Stimulated activated CD4-positive, alpha-beta T cell treated with anti-CD3 and anti-CD28 coated beads, TNF-alpha, amount 100 ng/mL, for 48 hours (primary cell): ENCODE results near the gene PTGES.

ENCODE experiments used
- DNase-seq, 3 donors: peaks; one replicate each; pipeline ENCODE4 v3.0.0-alpha.2; 2020; ENCODE audit warnings: low read depth in 3 of 3

The PTGES gene

GRCh38 chr9:129718647-129719046, 34.2 kb downstream of the PTGES start:
- DNase-seq: no peak

DNA sequence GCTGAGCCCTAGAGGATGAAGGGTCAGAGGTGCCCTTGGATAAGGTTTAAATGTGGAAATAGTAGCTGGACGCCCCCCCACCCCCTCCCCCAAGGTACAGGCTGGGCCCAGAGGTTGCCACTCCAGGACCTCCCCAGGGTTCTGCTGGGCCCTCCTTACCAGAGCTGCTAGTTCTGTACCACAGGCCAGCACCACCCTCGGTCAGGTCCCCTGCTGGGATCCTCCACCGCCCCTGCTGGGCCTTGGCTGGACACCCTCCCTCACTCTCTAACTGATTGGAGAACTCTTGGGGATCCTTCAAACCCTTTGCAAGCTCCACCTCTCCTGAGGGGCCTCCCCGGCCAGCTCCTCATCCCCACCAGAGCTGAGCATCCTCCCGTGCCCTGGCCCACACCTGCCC, 34.9 kb downstream of the PTGES start:
- DNase-seq: no peak

GRCh38 chr9:129716091-129716490, 36.8 kb downstream of the PTGES start:
- DNase-seq: no peak

DNA sequence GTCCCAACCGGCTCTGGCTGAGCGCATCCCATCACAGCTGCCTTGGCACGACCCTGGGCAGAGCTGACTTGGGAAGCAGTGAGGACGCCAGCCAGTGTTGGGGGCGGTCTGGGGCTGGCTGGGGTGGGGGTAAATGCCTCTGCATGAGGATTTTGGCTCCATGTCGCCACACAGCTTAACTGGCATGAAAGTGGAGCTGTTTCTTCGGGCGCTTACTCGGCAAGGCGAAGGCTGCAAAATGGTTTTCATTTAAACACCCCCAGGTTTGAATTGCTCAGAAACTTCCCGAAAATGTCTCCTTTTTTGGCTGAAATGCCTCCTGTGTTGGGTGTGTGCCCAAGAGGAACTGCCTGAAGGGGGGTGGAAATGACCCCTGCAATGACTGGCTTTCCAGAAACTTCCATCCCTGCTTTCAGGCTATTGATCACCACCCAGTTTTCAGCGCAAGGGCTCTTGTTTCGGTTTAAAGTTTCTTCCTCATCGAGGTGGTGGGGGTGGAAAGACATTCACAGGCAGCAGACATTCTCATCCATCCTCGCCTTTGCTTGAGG, 38.3 kb downstream of the PTGES start:
- DNase-seq: no peak

DNA sequence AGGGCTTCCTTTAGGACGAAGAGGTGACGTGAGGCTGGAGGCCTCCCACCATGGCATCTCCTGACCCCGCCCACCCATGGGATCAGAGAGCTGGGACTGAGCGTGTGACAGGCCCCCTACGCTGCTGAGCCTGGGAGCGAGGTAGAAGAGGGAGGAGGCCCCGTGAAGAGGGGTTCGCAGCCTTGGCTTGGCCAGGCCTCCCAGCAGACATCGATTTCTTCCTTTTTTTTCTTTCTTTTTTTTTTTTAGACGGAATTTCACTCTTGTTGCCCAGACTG, 39.5 kb downstream of the PTGES start:
- no peak for DNase-seq

DNA sequence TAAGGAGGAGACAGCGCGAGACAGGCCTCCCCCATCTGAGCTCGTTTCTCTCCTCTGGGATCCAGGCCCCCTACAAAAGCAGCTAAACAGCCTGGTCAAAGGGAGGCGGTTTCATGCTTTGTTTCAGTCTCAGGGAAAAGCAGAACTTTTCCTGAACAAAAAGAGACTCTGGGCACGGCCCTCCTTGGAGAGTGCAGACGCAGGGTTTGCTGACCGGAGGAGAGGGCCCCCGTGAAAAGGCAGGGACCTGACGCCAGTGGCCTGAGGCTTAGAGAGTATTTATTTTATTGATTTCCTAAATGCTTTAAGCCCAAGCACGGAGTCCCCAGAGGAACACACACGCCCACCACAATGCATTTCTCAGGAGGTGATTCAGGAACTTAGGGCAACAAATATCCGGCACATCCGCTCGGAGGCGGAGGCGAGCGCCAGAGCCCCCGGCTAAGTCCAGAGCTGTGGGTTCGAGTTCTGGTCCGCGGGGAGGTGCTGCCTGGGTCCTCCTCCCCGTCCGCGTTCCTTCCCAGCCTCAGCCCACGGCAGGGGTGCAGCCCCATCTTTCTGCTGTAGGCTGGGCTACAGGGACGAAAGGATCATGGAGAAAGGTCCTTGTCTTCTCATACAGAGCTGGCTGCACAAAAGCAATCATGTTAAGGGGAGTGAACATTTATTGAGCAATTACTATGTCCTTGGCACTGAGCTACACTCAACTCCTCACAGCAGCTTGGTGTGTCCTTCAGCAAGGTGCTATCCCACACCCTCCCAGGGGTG, 40.0 kb downstream of the PTGES start:
- DNase-seq: no peak

GRCh38 chr9:129710169-129710453, 42.7 kb downstream of the PTGES start:
- no peak for DNase-seq

GRCh38 chr9:129709438-129710168, 43.2 kb downstream of the PTGES start:
- DNase-seq: no peak

GRCh38 chr9:129708793-129709192, 44.0 kb downstream of the PTGES start:
- no peak for DNase-seq

GRCh38 chr9:129704807-129705206, 48.0 kb downstream of the PTGES start:
- no peak for DNase-seq

- no peak for DNase-seq
Observed at GRCh38 chr9:129703667-129704355, 49.0 kb downstream of the PTGES start.

- no peak for DNase-seq
Observed at GRCh38 chr9:129702589-129703520, 50.0 kb downstream of the PTGES start.

GRCh38 chr9:129701549-129701948, 51.3 kb downstream of the PTGES start:
- DNase-seq: no peak

DNA sequence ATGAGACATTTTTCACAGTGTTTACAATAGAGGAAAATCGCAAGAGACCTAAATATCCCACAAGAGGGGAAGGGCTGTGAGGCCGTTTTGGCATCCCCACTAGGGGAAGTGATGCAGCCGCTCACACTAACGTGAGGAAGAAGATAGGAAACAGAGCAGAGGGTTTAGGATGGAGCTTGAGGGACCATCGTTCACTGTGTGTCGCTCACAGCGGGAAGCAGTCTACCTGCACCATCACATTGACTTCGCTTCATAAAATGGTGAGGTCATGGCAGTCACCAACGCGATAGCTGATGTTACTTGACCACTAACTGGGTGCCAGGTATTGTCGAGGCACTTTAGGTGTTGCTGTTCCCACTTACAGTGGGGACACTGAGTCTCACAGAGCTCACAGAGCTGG, 51.8 kb downstream of the PTGES start:
- no peak for DNase-seq

- DNase-seq: no peak
Observed at GRCh38 chr9:129698254-129698757, 54.5 kb downstream of the PTGES start.

- peak; percentile 11 to 56 (median 44) for DNase-seq
Observed at GRCh38 chr9:129697656-129698253, 55.1 kb downstream of the PTGES start.

- DNase-seq: no peak
Observed at GRCh38 chr9:129696944-129697655, 55.7 kb downstream of the PTGES start.

DNA sequence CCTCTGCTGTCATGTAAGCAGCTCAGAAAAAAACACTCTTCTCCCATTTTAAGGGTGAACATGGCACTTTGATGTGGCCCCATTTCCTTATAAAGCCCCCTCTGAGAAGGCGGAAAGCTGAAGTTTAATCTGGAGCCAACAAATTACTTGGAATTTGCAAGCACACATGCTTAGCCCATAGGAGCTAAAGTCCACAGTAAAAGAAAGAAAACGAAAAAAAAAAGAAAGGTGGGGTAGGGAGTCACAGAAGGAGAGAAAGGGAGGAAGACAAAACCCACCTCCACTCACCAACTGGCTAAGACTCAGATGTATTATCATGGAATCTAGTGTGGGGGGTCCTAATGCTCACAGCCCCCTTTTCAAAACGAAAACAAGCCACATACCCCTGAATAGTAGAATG, 57.0 kb downstream of the PTGES start:
- DNase-seq: no peak

DNA sequence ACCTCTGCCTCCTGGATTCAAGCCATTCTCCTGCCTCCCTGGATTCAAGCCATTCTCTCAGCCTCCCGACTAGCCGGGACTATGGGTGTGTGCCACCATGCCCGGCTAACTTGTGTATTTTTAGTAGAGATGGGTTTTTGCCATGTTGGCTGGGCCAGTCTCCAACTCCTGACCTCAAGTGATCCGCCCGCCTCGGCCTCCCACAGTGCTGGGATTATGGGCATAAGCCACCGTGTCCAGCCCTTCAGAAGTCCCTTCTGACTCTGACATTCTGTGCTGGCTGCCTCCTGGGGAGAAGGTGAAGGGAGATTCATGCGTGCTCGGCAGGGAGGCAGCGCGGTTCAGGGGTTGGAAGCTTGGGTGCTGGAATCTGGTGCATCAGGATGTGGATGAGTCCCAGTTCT, 58.6 kb downstream of the PTGES start:
- no peak for DNase-seq

DNA sequence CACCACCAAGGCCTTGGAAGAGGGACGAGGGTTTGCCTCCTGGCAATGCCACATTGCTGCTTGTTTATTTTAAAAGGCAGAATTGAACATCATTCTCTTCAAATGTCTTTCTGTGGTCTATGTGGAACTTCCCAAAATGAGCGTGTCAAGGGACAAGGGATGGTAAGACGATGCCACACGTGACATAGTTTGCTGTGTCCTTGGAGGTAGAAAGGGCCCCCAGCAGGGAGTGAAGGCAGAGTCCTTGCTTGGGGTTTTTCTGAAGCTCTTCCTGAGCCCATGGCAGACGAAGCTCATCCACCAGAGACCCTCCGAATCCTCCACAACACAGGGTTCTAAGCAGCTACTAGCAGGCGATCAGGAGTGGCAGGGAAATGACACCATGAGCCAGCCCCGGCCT, 59.1 kb downstream of the PTGES start:
- no peak for DNase-seq

- DNase-seq: no peak
Observed at GRCh38 chr9:129692534-129692933, 60.3 kb downstream of the PTGES start.
